ENCODE data around the gene RALGDS.

RALGDS gene

GRCh38 chr9:133151041-133151440 is 30.0 kb upstream of the RALGDS start:
- DNase-seq (ENCODE audit: low read depth) = no peak

GRCh38 chr9:133149130-133150015 is 28.3 kb upstream of the RALGDS start:
- DNase-seq (ENCODE audit: low read depth) = peak; percentile 74

DNA sequence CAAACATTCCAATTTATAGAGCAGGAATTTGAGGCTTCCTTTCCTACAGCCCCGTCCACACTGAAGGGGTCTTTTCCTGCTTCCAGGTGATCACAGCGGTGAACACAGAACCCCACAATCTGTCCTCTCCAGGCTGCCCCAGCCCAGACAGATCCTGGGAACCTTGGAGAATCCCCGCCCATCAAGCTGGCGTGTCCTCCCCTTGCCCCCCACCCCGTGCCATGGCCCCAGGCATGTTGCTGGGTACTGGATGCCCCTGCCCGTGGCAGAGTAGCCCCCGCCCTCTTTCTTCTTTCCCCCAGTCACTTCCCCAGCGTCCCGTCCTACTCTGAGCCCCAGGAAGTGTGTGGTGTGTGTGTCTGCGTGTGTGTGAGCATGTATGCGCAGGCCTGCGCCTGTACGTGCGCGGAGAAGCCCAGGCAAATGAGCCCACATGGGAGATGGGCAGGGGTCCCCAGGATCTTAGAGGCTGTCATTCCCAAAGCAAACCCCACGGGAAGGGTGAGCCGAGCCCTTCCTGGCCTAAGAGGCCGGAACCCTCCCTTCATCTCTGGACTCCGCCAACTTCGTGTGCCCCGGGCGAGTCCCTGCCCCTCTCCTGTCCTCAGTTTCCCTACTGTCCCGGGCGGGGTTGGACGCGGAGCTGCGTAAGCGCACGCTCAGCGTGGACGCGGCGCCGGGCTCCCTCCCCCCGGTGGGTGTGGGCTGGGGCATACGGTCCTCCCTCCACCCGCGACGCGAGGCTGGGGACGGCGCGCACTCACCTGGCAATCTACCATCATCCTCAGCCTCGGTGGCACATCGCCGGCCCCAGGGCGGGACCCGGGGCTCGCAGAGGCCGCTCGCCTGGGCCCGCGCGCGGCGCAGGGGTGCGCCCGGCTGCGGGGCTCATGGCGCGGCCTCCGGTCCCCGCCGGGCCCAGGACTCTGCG is 27.4 kb upstream of the RALGDS start:
- DNase-seq (ENCODE audit: low read depth) = no peak

GRCh38 chr9:133147412-133148198 is 26.6 kb upstream of the RALGDS start:
- DNase-seq (ENCODE audit: low read depth) = no peak

DNA sequence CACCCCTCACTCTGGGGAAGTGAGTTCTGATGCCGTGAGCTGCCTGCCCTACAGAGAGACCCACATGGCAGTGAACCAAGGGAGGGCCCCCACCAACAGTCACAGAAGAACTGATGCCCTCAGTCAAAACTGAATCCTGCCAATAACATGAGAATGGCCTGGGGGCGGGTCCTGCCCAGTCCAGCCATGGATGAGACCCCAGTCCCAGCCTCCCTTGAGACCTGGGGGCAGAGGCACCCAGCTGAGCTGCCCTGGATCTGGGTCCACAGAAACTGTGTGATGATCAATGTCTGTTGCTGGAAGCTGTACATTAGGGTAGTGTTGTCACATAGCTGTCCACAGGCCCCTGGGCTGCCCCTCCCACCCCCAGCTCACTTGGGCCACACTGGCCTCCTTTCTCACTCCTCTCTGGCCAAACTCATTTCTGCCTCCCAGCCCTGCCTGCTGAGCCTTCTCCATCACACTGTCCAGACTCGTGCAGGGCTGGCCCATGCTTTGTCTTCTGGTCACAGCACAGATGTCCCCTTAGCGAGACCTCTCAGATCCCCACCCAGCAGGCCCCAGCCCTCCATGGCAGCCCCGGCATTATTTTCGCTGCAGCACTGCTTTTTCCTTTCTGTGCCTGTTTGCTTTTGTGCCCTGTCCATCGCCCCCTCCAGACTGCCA is 25.8 kb upstream of the RALGDS start:
- no peak for DNase-seq (ENCODE audit: low read depth)

- no peak for DNase-seq (ENCODE audit: low read depth)
Measured at GRCh38 chr9:133144904-133145851, 24.1 kb upstream of the RALGDS start.

DNA sequence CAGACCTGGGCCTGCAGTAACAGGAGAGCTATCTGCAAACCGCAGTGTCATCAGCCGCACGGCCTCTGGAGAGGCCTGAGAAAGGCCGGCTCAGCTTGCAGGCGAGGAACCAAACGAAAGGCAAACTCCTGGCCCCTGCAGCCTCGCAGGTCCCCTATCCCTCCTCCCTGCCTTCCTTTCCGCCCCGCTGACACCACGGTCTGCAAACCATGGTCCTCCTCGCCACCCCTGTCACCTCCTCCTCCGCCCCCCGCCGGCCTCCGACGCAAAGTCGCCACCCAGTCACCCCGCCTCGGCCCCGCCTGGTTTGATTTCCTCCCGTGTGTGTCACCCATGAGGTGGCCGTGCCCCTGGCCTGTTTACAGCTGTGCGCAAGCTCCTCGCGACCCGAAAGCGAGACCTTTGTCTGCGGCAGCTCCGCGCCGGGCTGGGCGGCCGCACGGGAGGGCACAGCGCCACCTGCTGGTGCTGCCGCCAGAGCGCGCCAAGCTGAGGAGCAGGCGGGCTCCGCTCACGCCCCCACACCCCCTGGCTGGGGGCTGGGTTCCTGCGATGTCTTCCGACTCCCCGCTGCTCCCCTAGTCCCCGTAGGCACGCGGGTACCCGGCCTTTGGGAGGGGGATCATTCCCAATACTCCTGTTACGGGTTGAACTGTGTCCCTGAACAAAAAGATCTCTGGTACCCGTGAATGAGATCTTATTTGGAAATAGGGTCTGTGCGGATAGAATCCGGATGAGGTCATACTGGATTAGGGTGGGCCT is 23.3 kb upstream of the RALGDS start:
- DNase-seq (ENCODE audit: low read depth) = no peak

DNA sequence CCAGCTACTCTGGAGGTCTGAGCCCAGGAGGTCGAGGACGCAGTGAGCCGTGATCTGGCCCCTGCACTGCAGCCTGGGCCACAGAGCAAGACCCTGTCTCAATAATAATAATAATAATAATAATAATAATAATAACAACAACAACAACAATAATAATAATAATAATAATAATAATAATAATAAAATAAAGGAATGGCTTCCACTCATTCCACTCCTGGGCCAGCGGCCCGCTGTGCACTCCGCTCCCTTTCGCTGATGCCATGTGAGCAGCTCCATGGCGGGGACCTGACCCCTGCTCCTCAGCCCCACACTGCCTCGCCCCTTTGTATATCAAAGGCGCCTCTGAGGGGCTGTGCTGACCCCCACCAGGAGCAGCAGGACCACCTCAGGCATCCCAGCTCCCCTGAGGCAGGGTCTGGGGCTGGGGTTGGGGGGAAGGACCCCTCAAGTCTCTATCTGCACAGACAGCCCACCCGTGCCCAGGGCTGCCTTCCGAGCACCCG is 22.6 kb upstream of the RALGDS start:
- DNase-seq (ENCODE audit: low read depth) = no peak

DNA sequence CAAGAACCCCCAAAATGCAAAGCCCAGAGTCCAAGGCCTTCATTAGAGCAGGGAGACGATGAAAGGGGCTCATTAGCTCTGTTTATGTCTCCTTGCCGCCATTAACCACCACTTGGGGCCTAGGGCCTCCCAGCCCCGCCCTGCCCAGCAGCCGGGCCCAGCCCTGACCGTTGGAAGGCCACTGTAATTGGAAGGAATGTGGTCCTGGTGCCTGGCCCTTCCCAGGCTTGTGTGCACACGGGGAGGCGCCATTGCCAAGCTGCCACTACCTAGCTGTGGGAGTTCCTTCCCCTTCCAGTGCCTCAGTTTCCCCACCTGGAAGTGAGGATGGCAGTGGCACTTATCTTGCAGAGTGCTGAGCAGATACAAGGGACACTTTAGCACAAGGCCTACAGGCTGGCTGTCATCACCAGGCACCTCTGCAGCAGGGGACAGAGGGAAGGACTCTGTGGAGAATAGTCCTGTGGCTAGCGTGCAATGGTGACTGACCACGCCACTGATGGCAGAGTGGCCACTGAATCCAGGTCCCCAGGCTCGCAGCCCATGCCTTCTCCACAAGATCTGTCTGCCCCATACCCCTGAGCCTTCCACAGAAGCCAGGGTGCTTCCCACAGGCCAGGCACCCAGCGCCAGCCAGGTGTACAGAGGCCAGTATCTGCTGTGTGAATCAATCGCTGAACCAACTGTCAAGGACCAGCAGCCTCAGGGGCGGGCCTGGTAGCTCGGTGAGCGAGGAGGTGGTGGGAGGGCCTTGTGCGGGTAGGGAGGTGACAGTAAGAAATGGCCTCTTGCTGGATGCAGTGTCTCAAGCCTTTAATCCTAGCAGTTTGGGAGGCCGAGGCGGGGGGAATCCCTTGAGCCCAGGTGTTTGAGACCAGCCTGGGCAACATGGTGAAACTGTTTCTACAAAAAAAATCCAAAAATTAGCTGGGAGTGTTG is 21.9 kb upstream of the RALGDS start:
- DNase-seq (ENCODE audit: low read depth) = no peak

- no peak for DNase-seq (ENCODE audit: low read depth)
Measured at GRCh38 chr9:133141833-133142595, 21.0 kb upstream of the RALGDS start.

- DNase-seq (ENCODE audit: low read depth) = no peak
Measured at GRCh38 chr9:133140606-133141005, 19.6 kb upstream of the RALGDS start.

GRCh38 chr9:133140174-133140505 is 19.1 kb upstream of the RALGDS start:
- DNase-seq (ENCODE audit: low read depth) = no peak

- no peak for DNase-seq (ENCODE audit: low read depth)
Measured at GRCh38 chr9:133139246-133140173, 18.5 kb upstream of the RALGDS start.

DNA sequence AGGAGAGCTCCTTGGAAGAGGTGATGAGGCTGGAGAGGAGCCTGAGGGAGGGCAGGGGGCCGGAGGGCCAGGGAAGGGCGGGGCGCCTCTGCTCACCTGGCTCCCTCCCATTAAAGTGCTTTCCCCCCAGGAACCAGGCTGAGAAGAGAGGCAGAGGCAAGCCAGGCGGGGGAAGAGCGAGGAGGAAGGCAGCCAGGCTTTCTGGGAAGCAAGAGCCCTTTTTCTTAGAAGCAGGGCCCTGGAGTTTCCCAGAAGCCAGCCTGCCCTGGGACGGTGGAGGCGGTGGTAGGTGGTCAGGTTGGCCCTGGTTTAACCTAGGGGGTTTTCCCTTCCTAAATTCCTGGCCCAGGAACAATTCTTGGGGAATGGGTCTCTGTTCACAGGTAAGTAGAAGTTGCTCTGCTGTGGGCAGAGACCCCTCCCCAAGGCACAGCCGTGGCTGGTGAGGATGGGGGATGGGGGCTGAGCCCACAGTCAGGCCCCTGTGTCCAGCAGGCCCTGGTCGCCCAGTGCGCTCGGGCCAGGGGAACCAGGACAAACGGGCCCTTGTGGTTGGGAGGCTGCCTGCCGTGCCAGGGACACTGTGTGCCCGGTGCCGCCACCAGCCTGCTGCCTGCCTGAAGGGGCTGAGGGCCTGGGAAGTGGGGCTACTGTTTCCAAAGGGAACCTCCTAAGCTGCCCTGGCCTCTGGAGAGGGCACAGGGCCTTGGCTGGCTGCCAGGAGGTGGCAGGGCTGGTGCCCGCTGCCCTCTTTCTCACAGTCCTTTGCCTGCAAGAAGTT is 16.6 kb upstream of the RALGDS start:
- DNase-seq (ENCODE audit: low read depth) = no peak

- peak; percentile 58 for DNase-seq (ENCODE audit: low read depth)
Measured at GRCh38 chr9:133135146-133135745, 14.2 kb upstream of the RALGDS start.

Data from stromal cell of bone marrow (primary cell).